ENCODE measurements around the gene PTPRS. TPM values are rescaled to one million over a fixed set of nuclear protein-coding genes. Genes with fewer than 3 reads are reported as not detected.
"Not testable (repeated sequence)": the region's sequence is repeated elsewhere in the genome, so short reads cannot be mapped to it uniquely, and the experiment has no call there.

The PTPRS gene
- total RNA-seq, 4 donors from 2014 or later, result 238 to 530 (median 338) TPM

- no peak for TF ChIP-seq CTCF (IDR thresholded peaks at IDR 0.05)
- DNase-seq (ENCODE audit: low spot score) (no peak), ATAC-seq (ENCODE audit: low FRiP score) (no peak)
These were observed 6.8 kb downstream of the PTPRS start for GRCh38 chr19:5333581-5334365.

GRCh38 chr19:5332501-5332900, 8.1 kb downstream of the PTPRS start:
- ATAC-seq (ENCODE audit: low FRiP score) (no peak), DNase-seq (ENCODE audit: low spot score) (no peak)
- TF ChIP-seq CTCF (IDR thresholded peaks at IDR 0.05), result no peak

GRCh38 chr19:5331790-5332189, 8.8 kb downstream of the PTPRS start:
- no peak for DNase-seq (ENCODE audit: low spot score)
- no peak for TF ChIP-seq CTCF (IDR thresholded peaks at IDR 0.05)
- no peak for ATAC-seq (ENCODE audit: low FRiP score)

DNA sequence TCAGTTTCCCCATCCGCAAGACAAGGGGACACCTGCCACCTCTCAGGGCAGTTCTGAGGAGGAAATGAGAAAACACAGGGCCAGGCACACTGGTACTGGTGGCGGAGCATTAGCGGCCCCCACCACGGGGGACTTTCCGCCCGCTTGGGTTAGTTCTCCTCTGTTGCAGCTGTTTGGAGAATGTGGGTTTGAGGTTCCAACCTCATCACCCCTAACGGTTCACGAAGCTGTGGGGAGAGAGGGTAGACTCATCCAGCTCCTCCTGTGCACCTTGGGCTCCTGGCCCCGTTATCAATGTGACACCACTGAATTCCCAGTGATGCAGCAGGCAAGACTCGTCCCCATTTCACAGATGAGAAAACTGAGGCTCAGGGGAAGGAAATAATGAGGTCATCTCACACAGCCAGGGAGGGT, 10.3 kb downstream of the PTPRS start:
- DNase-seq (ENCODE audit: low spot score) (no peak), ATAC-seq (ENCODE audit: low FRiP score) (no peak)
- no peak for TF ChIP-seq CTCF (IDR thresholded peaks at IDR 0.05)

- ATAC-seq (ENCODE audit: low FRiP score), result no peak
- TF ChIP-seq CTCF (IDR thresholded peaks at IDR 0.05), result no peak
- DNase-seq (ENCODE audit: low spot score), result no peak
These were observed 11.5 kb downstream of the PTPRS start for GRCh38 chr19:5329141-5329540.

DNA sequence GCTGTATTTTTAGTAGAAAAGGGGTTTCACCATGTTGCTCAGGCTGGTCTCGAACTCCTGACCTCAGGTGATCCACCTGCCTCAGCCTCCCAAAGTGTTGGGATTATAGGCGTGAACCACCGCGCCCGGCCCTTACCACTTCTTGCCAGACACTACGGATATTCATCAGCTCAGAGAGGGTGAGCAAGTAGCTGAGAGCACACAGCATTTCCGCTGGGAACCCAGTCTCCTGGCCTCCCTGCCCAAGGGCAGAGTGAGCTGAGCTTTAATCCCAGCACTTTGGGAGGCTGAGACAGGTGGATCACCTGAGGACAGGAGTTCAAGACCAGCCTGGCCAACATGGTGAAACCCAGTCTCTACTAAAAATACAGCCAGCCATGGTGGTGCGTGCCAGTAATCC, 12.2 kb downstream of the PTPRS start:
- not testable (repeated sequence) for DNase-seq (ENCODE audit: low spot score); ATAC-seq (ENCODE audit: low FRiP score)

DNA sequence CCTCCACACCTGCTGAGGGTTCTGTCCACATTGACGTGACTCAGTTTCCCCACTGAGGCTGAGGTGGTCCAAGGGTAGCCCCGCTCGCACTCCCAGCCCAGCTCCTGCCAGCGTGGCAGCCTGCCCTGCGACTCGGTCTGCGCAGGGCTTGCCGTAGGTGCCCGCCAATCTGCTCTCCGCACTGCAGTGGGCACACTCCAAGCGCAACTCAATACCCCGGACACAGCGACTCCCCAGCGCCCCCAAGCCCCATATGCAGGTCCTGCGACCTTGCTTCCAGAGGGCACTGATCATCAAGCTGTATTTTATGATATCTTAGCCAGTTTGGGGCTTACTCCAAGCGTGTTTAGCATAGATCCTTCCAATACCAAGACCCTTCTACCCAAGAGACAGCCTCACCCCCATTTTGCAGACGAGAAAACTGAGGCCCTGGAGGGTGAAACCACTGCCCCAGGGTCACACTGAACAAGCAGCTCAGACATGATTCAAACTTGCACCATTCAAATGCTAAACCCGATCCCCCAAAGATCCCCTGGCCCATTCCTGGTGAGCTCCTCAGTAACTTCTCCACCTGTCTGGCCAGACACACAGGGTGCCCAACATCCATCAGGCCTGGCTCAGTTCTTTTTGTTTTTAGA, 13.5 kb downstream of the PTPRS start:
- DNase-seq (ENCODE audit: low spot score), result no peak
- no peak for ATAC-seq (ENCODE audit: low FRiP score)
- TF ChIP-seq CTCF (IDR thresholded peaks at IDR 0.05), result no peak

All from omental fat pad (tissue), 4 donors.